Activated CD8-positive, alpha-beta T cell treated with anti-CD3 and anti-CD28 coated beads for 36 hours (primary cell): ENCODE measurements around the gene CTBP2. TPM values are rescaled to one million over a fixed set of nuclear protein-coding genes. Genes with fewer than 3 reads are reported as not detected.

Source experiments
- ATAC-seq: fragments of 200-7000 bp; cut with Tn5 transposase; one replicate; pipeline ENCODE4 v1.10.0; 2021; ENCODE audit warnings: mild to moderate bottlenecking, moderate library complexity
- CTCF ChIA-PET: fragments of 350-600 bp; sonication (Branson Sonifier 250); formaldehyde crosslinking; loops from one replicate; lab custom pipeline; 2021; ENCODE audit warnings: antibody characterized with exemption; lab: Charles Lee
- POLR2A ChIA-PET: fragments of 350-600 bp; sonication (Branson Sonifier 250); formaldehyde crosslinking; loops from one replicate; lab custom pipeline; 2021; ENCODE audit warnings: antibody characterized with exemption; lab: Charles Lee
- DNase-seq: peaks from one replicate; pipeline ENCODE4 v3.0.0-alpha.2; 2020
- H3K27ac Mint-ChIP-seq: one replicate; pipeline ENCODE4 v1.8.0; 2021; ENCODE audit warnings: mild to moderate bottlenecking, mixed read lengths
- H3K27me3 Mint-ChIP-seq: one replicate; pipeline ENCODE4 v1.8.0; 2021; ENCODE audit warnings: mixed read lengths
- H3K36me3 Mint-ChIP-seq: one replicate; pipeline ENCODE4 v1.8.0; 2021; ENCODE audit warnings: low read depth, mixed read lengths
- H3K4me1 Mint-ChIP-seq: one replicate; pipeline ENCODE4 v1.8.0; 2021; ENCODE audit warnings: low read depth, mixed read lengths
- H3K4me3 Mint-ChIP-seq: one replicate; pipeline ENCODE4 v1.8.0; 2021; ENCODE audit warnings: mild to moderate bottlenecking, moderate library complexity, mixed read lengths
- H3K9me3 Mint-ChIP-seq: one replicate; pipeline ENCODE4 v1.8.0; 2021; ENCODE audit warnings: mixed read lengths
- intact Hi-C: fragments of 100-400 bp; cut with micrococcal nuclease; formaldehyde crosslinking; loops from one replicate; pipeline ENCODE4 v1.10.0; 2022
- total RNA-seq, 2 experiments: library from RNA; stranded (reverse); gene quantifications; one replicate each; pipeline ENCODE4 v1.2.3, GENCODE V29; 2021
- TF ChIP-seq, protein P1 (sequence below): fragments of 200-600 bp; IDR thresholded peaks from one replicate; pipeline ENCODE4 v1.8.0; 2022; ENCODE audit warnings: antibody characterized with exemption, mild to moderate bottlenecking

Gene CTBP2
- total RNA-seq, 2 experiments from 2014 or later, result 0.60 to 0.88 TPM

- DNase-seq (no peak), ATAC-seq (no peak)
- peaks cover 3% of the 10 kb centered on the region for H3K9me3 Mint-ChIP-seq
- no peak overlapping the region for H3K4me3 Mint-ChIP-seq
- TF ChIP-seq, protein P1, sequence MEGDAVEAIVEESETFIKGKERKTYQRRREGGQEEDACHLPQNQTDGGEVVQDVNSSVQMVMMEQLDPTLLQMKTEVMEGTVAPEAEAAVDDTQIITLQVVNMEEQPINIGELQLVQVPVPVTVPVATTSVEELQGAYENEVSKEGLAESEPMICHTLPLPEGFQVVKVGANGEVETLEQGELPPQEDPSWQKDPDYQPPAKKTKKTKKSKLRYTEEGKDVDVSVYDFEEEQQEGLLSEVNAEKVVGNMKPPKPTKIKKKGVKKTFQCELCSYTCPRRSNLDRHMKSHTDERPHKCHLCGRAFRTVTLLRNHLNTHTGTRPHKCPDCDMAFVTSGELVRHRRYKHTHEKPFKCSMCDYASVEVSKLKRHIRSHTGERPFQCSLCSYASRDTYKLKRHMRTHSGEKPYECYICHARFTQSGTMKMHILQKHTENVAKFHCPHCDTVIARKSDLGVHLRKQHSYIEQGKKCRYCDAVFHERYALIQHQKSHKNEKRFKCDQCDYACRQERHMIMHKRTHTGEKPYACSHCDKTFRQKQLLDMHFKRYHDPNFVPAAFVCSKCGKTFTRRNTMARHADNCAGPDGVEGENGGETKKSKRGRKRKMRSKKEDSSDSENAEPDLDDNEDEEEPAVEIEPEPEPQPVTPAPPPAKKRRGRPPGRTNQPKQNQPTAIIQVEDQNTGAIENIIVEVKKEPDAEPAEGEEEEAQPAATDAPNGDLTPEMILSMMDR, result no peak
- H3K27me3 Mint-ChIP-seq, result no peaks in the 10 kb centered on the region
- intact Hi-C loops, result no loop called here
- ChIA-PET CTCF (no interaction called here), POLR2A (no interaction called here)
- H3K4me1 Mint-ChIP-seq, result no peaks in the 10 kb centered on the region
- no peak overlapping the region for H3K27ac Mint-ChIP-seq
- H3K36me3 Mint-ChIP-seq, result no peaks in the 10 kb centered on the region
Observed at GRCh38 chr10:125107965-125108580, 52.3 kb downstream of the CTBP2 start.

DNA sequence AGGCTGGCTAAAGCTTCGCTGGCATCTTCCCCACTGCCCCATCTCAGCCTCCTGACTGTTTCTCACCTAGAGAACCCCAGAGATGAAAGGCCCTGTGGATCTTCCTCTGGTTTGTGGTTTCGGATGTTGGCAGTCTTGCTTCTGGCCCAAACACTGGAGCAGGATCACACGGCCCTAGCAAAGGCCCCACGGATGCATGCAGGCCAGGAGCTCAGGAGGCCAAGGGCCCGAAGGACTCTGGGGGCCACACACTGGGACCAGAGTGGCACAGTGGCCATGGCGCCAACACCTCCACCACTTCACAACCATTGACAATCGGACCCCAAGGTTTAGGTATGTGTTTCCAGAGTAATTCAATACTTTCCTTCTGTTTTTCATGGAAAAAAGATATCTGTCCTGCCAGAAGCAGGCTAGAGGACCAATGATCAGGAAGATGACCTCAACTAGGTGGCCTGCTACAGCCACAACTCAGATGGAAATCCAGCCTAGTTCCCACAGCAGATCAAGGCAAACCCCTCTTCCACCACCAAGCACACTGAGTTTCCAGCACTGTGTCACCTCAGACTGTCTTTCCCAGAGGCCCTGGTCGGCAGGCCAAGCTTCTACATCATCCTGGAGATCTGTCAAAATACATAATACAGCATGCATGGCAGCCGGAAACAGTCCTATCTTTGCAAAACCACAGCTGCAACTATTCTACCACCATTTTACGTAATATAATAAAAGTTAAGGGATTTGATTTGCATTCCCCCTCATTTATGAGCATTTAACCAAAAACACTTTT is 53.0 kb downstream of the CTBP2 start:
- Mint-ChIP-seq H3K27ac (no peak overlapping the region), H3K27me3 (no peaks in the 10 kb centered on the region), H3K9me3 (peaks cover 3% of the 10 kb centered on the region), H3K4me1 (no peaks in the 10 kb centered on the region), H3K36me3 (no peaks in the 10 kb centered on the region), H3K4me3 (no peak overlapping the region)
- no peak for ATAC-seq
- intact Hi-C loops, result no loop called here
- POLR2A ChIA-PET, result no interaction called here
- TF ChIP-seq, protein P1, result no peak
- CTCF ChIA-PET, result no interaction called here
- DNase-seq, result no peak

- Mint-ChIP-seq H3K4me1 (no peaks in the 10 kb centered on the region), H3K36me3 (no peaks in the 10 kb centered on the region), H3K9me3 (peaks cover 3% of the 10 kb centered on the region), H3K4me3 (no peak overlapping the region), H3K27ac (no peak overlapping the region), H3K27me3 (no peaks in the 10 kb centered on the region)
- intact Hi-C loops, result no loop called here
- no peak for DNase-seq
- ATAC-seq, result no peak
- CTCF ChIA-PET, result no interaction called here
- TF ChIP-seq, protein P1, result no peak
- POLR2A ChIA-PET, result no interaction called here
Observed at GRCh38 chr10:125106586-125106985, 53.8 kb downstream of the CTBP2 start.

DNA sequence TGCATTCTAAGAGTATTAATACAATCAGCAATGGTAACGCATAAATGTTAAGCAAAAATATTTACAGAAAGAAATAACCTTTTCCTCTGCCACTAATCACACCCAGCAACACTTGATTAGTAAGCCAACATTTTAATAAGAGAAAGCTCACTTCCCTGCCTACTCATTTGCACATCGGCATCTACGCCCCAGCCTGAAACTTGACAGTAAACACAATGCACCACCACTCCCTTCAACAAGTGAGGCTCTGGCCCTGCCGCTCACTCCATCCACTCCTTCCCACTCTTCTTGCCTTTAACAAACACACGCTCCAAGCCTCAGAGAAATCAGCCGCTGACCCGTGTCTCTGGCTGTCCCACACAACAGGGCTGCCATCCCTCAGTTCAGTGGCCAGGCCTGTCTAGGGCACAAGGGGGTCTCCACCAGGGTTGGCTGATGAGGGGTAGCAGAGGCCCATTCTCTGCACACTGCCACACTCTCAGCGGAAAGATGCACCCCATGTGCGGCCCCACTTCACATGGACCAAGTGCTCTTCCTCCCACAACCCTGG is 54.6 kb downstream of the CTBP2 start:
- ChIA-PET CTCF (no interaction called here), POLR2A (no interaction called here)
- intact Hi-C loops, result no loop called here
- H3K36me3 Mint-ChIP-seq, result no peaks in the 10 kb centered on the region
- TF ChIP-seq, protein P1, result no peak
- DNase-seq (no peak), ATAC-seq (no peak)
- no peak overlapping the region for H3K4me3 Mint-ChIP-seq
- H3K4me1 Mint-ChIP-seq, result no peaks in the 10 kb centered on the region
- peaks cover 3% of the 10 kb centered on the region for H3K9me3 Mint-ChIP-seq
- no peak overlapping the region for H3K27ac Mint-ChIP-seq
- H3K27me3 Mint-ChIP-seq, result no peaks in the 10 kb centered on the region

DNA sequence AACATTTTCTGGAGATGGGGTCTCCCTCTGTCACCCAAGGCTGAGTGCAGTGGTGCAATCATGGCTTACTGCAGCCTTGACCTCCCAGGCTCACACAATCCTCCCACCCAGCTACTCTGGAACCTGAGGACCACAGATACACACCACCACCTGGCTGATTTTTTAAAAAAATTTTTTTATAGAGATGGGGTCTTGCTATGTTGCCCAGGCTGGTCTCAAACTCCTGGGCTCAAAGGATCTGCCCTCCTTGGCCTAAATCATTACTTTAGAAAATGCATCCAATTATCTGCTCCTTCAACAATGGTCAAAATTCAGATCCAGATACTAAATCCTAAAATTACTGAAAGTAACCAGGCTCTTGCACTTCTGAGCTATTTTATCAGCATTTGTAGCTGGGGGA is 55.2 kb downstream of the CTBP2 start:
- POLR2A ChIA-PET, result no interaction called here
- H3K4me3 Mint-ChIP-seq, result no peak overlapping the region
- CTCF ChIA-PET, result no interaction called here
- TF ChIP-seq, protein P1, result no peak
- no peak for ATAC-seq
- H3K9me3 Mint-ChIP-seq, result peaks cover 3% of the 10 kb centered on the region
- DNase-seq, result no peak
- H3K27me3 Mint-ChIP-seq, result no peaks in the 10 kb centered on the region
- intact Hi-C loops, result no loop called here
- no peak overlapping the region for H3K27ac Mint-ChIP-seq
- no peaks in the 10 kb centered on the region for H3K36me3 Mint-ChIP-seq
- H3K4me1 Mint-ChIP-seq, result no peaks in the 10 kb centered on the region
